Esophagus squamous epithelium (tissue), 5 donors: ENCODE results near the gene SEBOX. TPM values are rescaled to one million over a fixed set of nuclear protein-coding genes. Genes with fewer than 3 reads are reported as not detected.

Source experiments
- DNase-seq: peaks from one replicate; lab custom pipeline; 2025; lab: John Stamatoyannopoulos, UW
- H3K27ac ChIP-seq, 4 donors: fragments of 200-600 bp; sonication (generic); one replicate each; pipeline ENCODE4 v1.5.1; 2016 to 2019; ENCODE audit warnings: mild to moderate bottlenecking in 1 of 4
- H3K27me3 ChIP-seq, 4 donors: fragments of 200-600 bp; sonication (generic); 1 replicate in 3 of 4; 2 replicates in 1 of 4; pipeline versions ENCODE4 v1.5.1 to v1.6.0; 2017 to 2021; ENCODE audit warnings: antibody characterized with exemption in 1 of 4
- H3K36me3 ChIP-seq, 3 donors: fragments of 200-600 bp; sonication (generic); one replicate each; pipeline ENCODE4 v1.5.1; 2016 to 2019
- H3K4me1 ChIP-seq, 3 donors: fragments of 200-600 bp; sonication (generic); one replicate each; pipeline ENCODE4 v1.5.1; 2017 to 2019
- H3K4me3 ChIP-seq, 4 donors: fragments of 200-600 bp; sonication (generic); 1 replicate in 3 of 4; 2 replicates in 1 of 4; pipeline ENCODE4 v1.5.1; 2016 to 2019; ENCODE audit warnings: mild to moderate bottlenecking in 2 of 4, moderate library complexity in 1 of 4
- H3K9me3 ChIP-seq, 3 donors: fragments of 200-600 bp; sonication (generic); one replicate each; pipeline ENCODE4 v1.5.1; 2016 to 2019
- POLR2A ChIP-seq, 4 donors: fragments of 450-650 bp; IDR thresholded peaks; one replicate each; pipeline ENCODE4 v1.6.1; 2017; ENCODE audit warnings: antibody characterized with exemption in 4 of 4, mild to moderate bottlenecking in 4 of 4, moderate library complexity in 3 of 4
- WGBS, 2 donors: methylation state at CpG; one replicate each; pipeline ENCODE4 v1.1.5; 2018; 5-methylcytosine and 5-hydroxymethylcytosine counted together
- intact Hi-C: fragments of 100-400 bp; cut with DNase I; formaldehyde crosslinking; loops from one replicate; pipeline ENCODE4 v1.15.0; 2022
- total RNA-seq, 4 donors: library from RNA; depleted of rRNA; stranded (reverse); fragments of >200 nt; gene quantifications; one replicate each; pipeline ENCODE4 v1.1.0, GENCODE V29; 2016
- TF ChIP-seq, protein P1 (sequence below), 6 experiments: fragments of 450-650 bp in 4 of 6; fragments of 200-600 bp in 2 of 6; sonication (generic) in 2 of 6; IDR thresholded peaks; one replicate each; pipeline ENCODE4 v1.5.1; 2016 to 2019; ENCODE audit warnings: antibody characterized with exemption in 6 of 6, mild to moderate bottlenecking in 4 of 6, moderate library complexity in 4 of 6
- donor health status: DM: yes; HTN: yes; CAD: no.

SEBOX gene
- total RNA-seq, 4 donors from 2014 or later, result not detected

DNA sequence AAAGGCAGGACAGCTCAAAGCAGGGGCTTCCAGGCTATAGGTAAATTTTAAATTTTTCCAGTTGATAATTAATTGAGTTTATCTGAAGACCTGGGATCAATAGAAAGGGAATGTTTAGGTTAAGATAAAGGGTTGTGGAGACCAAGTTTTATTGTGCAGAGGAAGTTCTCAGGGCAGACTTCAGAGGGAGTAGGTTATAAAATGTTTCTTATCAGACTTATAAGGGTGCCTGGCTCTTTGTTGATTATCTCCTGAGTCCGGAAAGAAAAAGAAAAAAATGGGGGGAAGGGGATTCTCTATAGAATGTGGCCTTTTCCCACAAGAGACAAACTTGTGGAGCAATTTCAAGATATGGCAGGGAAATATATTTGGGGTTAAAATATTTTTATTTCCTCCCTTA lies 25.1 kb upstream of the SEBOX start:
- Histone ChIP-seq H3K36me3 (peaks cover 0 to 78% (median 6%) of the 10 kb centered on the region in 3 donors), H3K4me3 (no peak overlapping the region), H3K4me1 (peaks cover 0 to 9% (median 0%) of the 10 kb centered on the region in 3 donors), H3K27me3 (no peaks in the 10 kb centered on the region), H3K9me3 (no peaks in the 10 kb centered on the region), H3K27ac (no peak overlapping the region)
- intact Hi-C loops, result no loop called here
- TF ChIP-seq POLR2A (IDR thresholded peaks at IDR 0.05), result no peak
- TF ChIP-seq, protein P1, sequence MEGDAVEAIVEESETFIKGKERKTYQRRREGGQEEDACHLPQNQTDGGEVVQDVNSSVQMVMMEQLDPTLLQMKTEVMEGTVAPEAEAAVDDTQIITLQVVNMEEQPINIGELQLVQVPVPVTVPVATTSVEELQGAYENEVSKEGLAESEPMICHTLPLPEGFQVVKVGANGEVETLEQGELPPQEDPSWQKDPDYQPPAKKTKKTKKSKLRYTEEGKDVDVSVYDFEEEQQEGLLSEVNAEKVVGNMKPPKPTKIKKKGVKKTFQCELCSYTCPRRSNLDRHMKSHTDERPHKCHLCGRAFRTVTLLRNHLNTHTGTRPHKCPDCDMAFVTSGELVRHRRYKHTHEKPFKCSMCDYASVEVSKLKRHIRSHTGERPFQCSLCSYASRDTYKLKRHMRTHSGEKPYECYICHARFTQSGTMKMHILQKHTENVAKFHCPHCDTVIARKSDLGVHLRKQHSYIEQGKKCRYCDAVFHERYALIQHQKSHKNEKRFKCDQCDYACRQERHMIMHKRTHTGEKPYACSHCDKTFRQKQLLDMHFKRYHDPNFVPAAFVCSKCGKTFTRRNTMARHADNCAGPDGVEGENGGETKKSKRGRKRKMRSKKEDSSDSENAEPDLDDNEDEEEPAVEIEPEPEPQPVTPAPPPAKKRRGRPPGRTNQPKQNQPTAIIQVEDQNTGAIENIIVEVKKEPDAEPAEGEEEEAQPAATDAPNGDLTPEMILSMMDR (IDR thresholded peaks at IDR 0.05), result no peak
- 81 to 86% methylated on average over 1 of the region's 1 CpG for WGBS, 2 donors
- no peak for DNase-seq

DNA sequence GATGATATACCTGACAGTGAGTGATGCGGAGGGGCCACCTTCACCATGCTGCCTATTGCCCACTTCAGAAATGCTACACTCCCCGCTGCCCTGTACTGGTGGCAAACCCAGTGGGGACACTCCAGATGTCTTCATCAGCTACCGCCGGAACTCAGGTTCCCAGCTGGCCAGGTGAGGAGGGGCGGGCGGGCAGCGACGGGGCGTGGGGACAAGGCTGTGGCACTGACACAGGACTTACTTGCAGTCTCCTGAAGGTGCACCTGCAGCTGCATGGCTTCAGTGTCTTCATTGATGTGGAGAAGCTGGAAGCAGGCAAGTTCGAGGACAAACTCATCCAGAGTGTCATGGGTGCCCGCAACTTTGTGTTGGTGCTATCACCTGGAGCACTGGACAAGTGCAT lies 23.1 kb upstream of the SEBOX start:
- DNase-seq, result no peak
- WGBS, 2 donors, result 95 to 100% methylated on average over 1 to 3 of the region's 11 CpGs
- intact Hi-C loops, result no loop called here

DNA sequence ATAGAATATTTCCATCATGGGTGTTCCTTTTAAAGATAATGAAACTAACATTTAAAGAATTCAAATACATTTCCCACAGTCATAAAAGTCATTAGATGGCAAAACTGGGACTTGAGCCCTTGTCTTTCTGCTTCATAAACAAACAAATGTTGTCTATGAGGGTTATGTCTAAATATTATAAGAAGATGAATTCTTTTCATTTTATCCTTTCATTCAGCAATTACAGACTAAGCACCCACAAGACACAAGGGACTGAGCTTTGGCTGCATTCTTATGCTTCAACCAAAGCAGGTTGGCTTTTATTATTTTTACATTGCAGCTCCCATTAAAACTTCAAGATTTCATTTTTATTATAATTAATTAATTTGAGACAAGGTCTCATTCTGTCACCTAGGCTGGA lies 21.4 kb upstream of the SEBOX start:
- no peak for DNase-seq
- Histone ChIP-seq H3K36me3 (peaks cover 0 to 41% (median 0%) of the 10 kb centered on the region in 3 donors), H3K4me3 (no peak overlapping the region), H3K27me3 (peaks cover 0 to 8% (median 0%) of the 10 kb centered on the region in 4 donors), H3K4me1 (peaks cover 0 to 27% (median 2%) of the 10 kb centered on the region in 3 donors), H3K27ac (no peak overlapping the region), H3K9me3 (no peaks in the 10 kb centered on the region)
- TF ChIP-seq, protein P1 (IDR thresholded peaks at IDR 0.05), result no peak
- TF ChIP-seq POLR2A (IDR thresholded peaks at IDR 0.05), result no peak
- intact Hi-C loops, result no loop called here

More for the DNA sequence above, 23.1 kb upstream of the SEBOX start:
- Histone ChIP-seq H3K27ac (no peak overlapping the region), H3K36me3 (peaks cover 0 to 58% (median 0%) of the 10 kb centered on the region in 3 donors), H3K4me1 (peaks cover 0 to 23% (median 0%) of the 10 kb centered on the region in 3 donors), H3K27me3 (no peaks in the 10 kb centered on the region), H3K4me3 (no peak overlapping the region), H3K9me3 (no peaks in the 10 kb centered on the region)
- no peak for TF ChIP-seq POLR2A (IDR thresholded peaks at IDR 0.05)
- TF ChIP-seq, protein P1 (IDR thresholded peaks at IDR 0.05), result no peak

DNA sequence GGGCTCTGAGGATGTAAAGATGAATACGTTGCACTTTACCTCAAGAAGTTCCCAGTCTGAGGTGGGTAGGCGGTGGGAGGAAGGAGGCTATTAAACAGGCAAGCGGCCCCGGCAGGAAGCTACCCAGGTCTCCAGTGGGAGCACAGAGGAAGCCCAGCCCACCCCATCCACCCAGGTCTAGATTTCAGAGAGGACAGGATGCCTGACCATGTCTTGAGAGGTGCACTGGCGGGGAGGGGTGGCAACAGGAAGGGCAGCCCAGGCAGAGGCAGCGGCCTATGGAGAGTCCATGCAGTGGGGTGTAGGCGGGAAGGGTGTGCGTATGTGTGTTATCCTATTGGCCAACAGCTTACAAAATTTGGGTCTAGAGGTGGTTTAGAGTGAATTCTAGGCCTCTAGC lies 20.4 kb upstream of the SEBOX start:
- DNase-seq, result no peak
- Histone ChIP-seq H3K4me1 (peaks cover 0 to 34% (median 6%) of the 10 kb centered on the region in 3 donors), H3K4me3 (peak overlapping the region; percentile 36 to 73 (median 55)), H3K36me3 (peaks cover 0 to 31% (median 0%) of the 10 kb centered on the region in 3 donors), H3K9me3 (no peaks in the 10 kb centered on the region), H3K27me3 (peaks cover 0 to 14% (median 0%) of the 10 kb centered on the region in 4 donors), H3K27ac (no peak overlapping the region)
- 72 to 89% methylated on average over 4 to 5 of the region's 8 CpGs for WGBS, 2 donors
- intact Hi-C loops, result no loop called here
- TF ChIP-seq POLR2A (IDR thresholded peaks at IDR 0.05), result no peak
- TF ChIP-seq, protein P1 (IDR thresholded peaks at IDR 0.05), result no peak

DNA sequence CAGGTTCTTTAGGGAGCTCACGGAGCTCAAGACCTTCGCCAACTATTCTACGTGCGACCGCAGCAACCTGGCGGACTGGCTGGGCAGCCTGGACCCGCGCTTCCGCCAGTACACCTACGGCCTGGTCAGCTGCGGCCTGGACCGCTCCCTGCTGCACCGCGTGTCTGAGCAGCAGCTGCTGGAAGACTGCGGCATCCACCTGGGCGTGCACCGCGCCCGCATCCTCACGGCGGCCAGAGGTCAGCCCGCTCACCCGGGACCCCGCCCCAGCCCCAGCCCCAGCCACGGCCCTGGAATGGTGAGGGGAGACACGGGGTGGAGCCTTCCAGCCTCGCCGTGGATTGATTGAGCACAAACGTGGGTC lies 20.0 kb upstream of the SEBOX start:
- Histone ChIP-seq H3K4me1 (peaks cover 0 to 34% (median 6%) of the 10 kb centered on the region in 3 donors), H3K4me3 (peak overlapping the region; percentile 36 to 73 (median 55)), H3K27ac (peak overlapping the region in 3 of 4 donors; percentile 2 to 58 (median 52)), H3K9me3 (no peaks in the 10 kb centered on the region), H3K27me3 (peaks cover 0 to 14% (median 0%) of the 10 kb centered on the region in 4 donors), H3K36me3 (peaks cover 0 to 27% (median 0%) of the 10 kb centered on the region in 3 donors)
- no peak for DNase-seq
- intact Hi-C loops, result no loop called here
- TF ChIP-seq, protein P1 (IDR thresholded peaks at IDR 0.05), result no peak
- no peak for TF ChIP-seq POLR2A (IDR thresholded peaks at IDR 0.05)
- 4% methylated on average over 14 of the region's 29 CpGs; no CpG with 5 or more reads in 1 of the 2 donors for WGBS, 2 donors
